ENCODE data around the gene ASCC1. TPM values are rescaled to one million over a fixed set of nuclear protein-coding genes. Genes with fewer than 3 reads are reported as not detected.

The ASCC1 gene
- polyA plus RNA-seq, 3 donors from 2014 or later: 36.9 to 57.6 (median 40.5) TPM

- peaks cover 24 to 69% (median 38%) of the 10 kb centered on the region in 3 donors for H3K36me3 Mint-ChIP-seq
- H3K4me1 Mint-ChIP-seq: peaks cover 0 to 2% of the 10 kb centered on the region in 2 donors
- H3K27me3 Mint-ChIP-seq (ENCODE audit: low read depth in 3 of 3): peaks cover 0 to 3% (median 0%) of the 10 kb centered on the region in 3 donors
- H3K4me3 Mint-ChIP-seq: no peak overlapping the region
- H3K9me3 Mint-ChIP-seq: no peaks in the 10 kb centered on the region
- no peak for DNase-seq
- no peak overlapping the region for H3K27ac Mint-ChIP-seq
These were observed 117.7 kb downstream of the ASCC1 start for GRCh38 chr10:72098301-72098835.

- Mint-ChIP-seq H3K27ac (peak overlapping the region in 1 of 6 donors; percentile 51), H3K36me3 (peaks cover 24 to 67% (median 37%) of the 10 kb centered on the region in 3 donors), H3K4me1 (peaks cover 0 to 2% of the 10 kb centered on the region in 2 donors), H3K27me3 (ENCODE audit: low read depth in 3 of 3) (peaks cover 0 to 3% (median 0%) of the 10 kb centered on the region in 3 donors), H3K9me3 (no peaks in the 10 kb centered on the region), H3K4me3 (no peak overlapping the region)
- DNase-seq: no peak
These were observed 118.4 kb downstream of the ASCC1 start for GRCh38 chr10:72097448-72098300.

GRCh38 chr10:72096115-72097000 is 119.7 kb downstream of the ASCC1 start:
- Mint-ChIP-seq H3K36me3 (peaks cover 15 to 58% (median 33%) of the 10 kb centered on the region in 3 donors), H3K27me3 (ENCODE audit: low read depth in 3 of 3) (peaks cover 0 to 3% (median 2%) of the 10 kb centered on the region in 3 donors), H3K4me1 (peaks cover 0 to 2% of the 10 kb centered on the region in 2 donors), H3K27ac (peak overlapping the region in 2 of 6 donors; percentile 2 to 18), H3K9me3 (no peaks in the 10 kb centered on the region), H3K4me3 (no peak overlapping the region)
- DNase-seq: no peak

- H3K27me3 Mint-ChIP-seq (ENCODE audit: low read depth in 3 of 3): peaks cover 0 to 3% (median 2%) of the 10 kb centered on the region in 3 donors
- H3K36me3 Mint-ChIP-seq: peaks cover 11 to 49% (median 29%) of the 10 kb centered on the region in 3 donors
- H3K4me3 Mint-ChIP-seq: no peak overlapping the region
- H3K4me1 Mint-ChIP-seq: peaks cover 1 to 2% of the 10 kb centered on the region in 2 donors
- no peak overlapping the region for H3K27ac Mint-ChIP-seq
- H3K9me3 Mint-ChIP-seq: no peaks in the 10 kb centered on the region
- no peak for DNase-seq
These were observed 120.9 kb downstream of the ASCC1 start for GRCh38 chr10:72095195-72095594.

- Mint-ChIP-seq H3K27me3 (ENCODE audit: low read depth in 3 of 3) (peaks cover 0 to 3% (median 2%) of the 10 kb centered on the region in 3 donors), H3K36me3 (peaks cover 11 to 49% (median 26%) of the 10 kb centered on the region in 3 donors), H3K4me1 (peaks cover 7 to 8% of the 10 kb centered on the region in 2 donors), H3K4me3 (no peak overlapping the region), H3K9me3 (no peaks in the 10 kb centered on the region), H3K27ac (no peak overlapping the region)
- no peak for DNase-seq
These were observed 121.5 kb downstream of the ASCC1 start for GRCh38 chr10:72094574-72094973.

- H3K27ac Mint-ChIP-seq: no peak overlapping the region
- peaks cover 11 to 40% (median 18%) of the 10 kb centered on the region in 3 donors for H3K36me3 Mint-ChIP-seq
- H3K4me1 Mint-ChIP-seq: peaks cover 17 to 19% of the 10 kb centered on the region in 2 donors
- no peak overlapping the region for H3K4me3 Mint-ChIP-seq
- peaks cover 4 to 5% (median 5%) of the 10 kb centered on the region in 3 donors for H3K27me3 Mint-ChIP-seq (ENCODE audit: low read depth in 3 of 3)
- H3K9me3 Mint-ChIP-seq: no peaks in the 10 kb centered on the region
- no peak for DNase-seq
These were observed 122.6 kb downstream of the ASCC1 start for GRCh38 chr10:72093450-72093849.

GRCh38 chr10:72092987-72093386 is 123.1 kb downstream of the ASCC1 start:
- Mint-ChIP-seq H3K27ac (no peak overlapping the region), H3K4me3 (no peak overlapping the region)

GRCh38 chr10:72092171-72092924 is 123.7 kb downstream of the ASCC1 start:
- no peaks in the 10 kb centered on the region for H3K9me3 Mint-ChIP-seq
- H3K4me3 Mint-ChIP-seq: no peak overlapping the region
- no peak for DNase-seq
- no peak overlapping the region for H3K27ac Mint-ChIP-seq
- H3K36me3 Mint-ChIP-seq: peaks cover 11 to 31% (median 22%) of the 10 kb centered on the region in 3 donors
- peaks cover 9 to 10% (median 10%) of the 10 kb centered on the region in 3 donors for H3K27me3 Mint-ChIP-seq (ENCODE audit: low read depth in 3 of 3)
- peaks cover 20 to 23% of the 10 kb centered on the region in 2 donors for H3K4me1 Mint-ChIP-seq

More at GRCh38 chr10:72092987-72093386, 123.1 kb downstream of the ASCC1 start:
- Mint-ChIP-seq H3K9me3 (no peaks in the 10 kb centered on the region), H3K27me3 (ENCODE audit: low read depth in 3 of 3) (peaks cover 8 to 9% (median 8%) of the 10 kb centered on the region in 3 donors), H3K4me1 (peaks cover 20 to 23% of the 10 kb centered on the region in 2 donors), H3K36me3 (peaks cover 11 to 37% (median 22%) of the 10 kb centered on the region in 3 donors)
- no peak for DNase-seq

GRCh38 chr10:72090326-72090725 is 125.8 kb downstream of the ASCC1 start:
- Mint-ChIP-seq H3K4me3 (peak overlapping the region in 1 of 5 donors; percentile 11), H3K27me3 (ENCODE audit: low read depth in 3 of 3) (peaks cover 14 to 23% (median 18%) of the 10 kb centered on the region in 3 donors), H3K36me3 (peaks cover 4 to 19% (median 12%) of the 10 kb centered on the region in 3 donors), H3K27ac (peak overlapping the region; percentile 90 to 100 (median 97)), H3K4me1 (peaks cover 34 to 40% of the 10 kb centered on the region in 2 donors), H3K9me3 (no peaks in the 10 kb centered on the region)
- no peak for DNase-seq

- H3K4me1 Mint-ChIP-seq: peaks cover 41 to 47% of the 10 kb centered on the region in 2 donors
- peak overlapping the region; percentile 48 to 100 (median 75) for H3K4me3 Mint-ChIP-seq
- peaks cover 3 to 18% (median 12%) of the 10 kb centered on the region in 3 donors for H3K36me3 Mint-ChIP-seq
- no peak for DNase-seq
- H3K27ac Mint-ChIP-seq: peak overlapping the region; percentile 90 to 100 (median 97)
- peaks cover 14 to 24% (median 18%) of the 10 kb centered on the region in 3 donors for H3K27me3 Mint-ChIP-seq (ENCODE audit: low read depth in 3 of 3)
- H3K9me3 Mint-ChIP-seq: no peaks in the 10 kb centered on the region
These were observed 126.5 kb downstream of the ASCC1 start for GRCh38 chr10:72089618-72090017.

- Mint-ChIP-seq H3K36me3 (peaks cover under 1 to 12% (median 12%) of the 10 kb centered on the region in 3 donors), H3K9me3 (no peaks in the 10 kb centered on the region), H3K27me3 (ENCODE audit: low read depth in 3 of 3) (peaks cover 15 to 28% (median 21%) of the 10 kb centered on the region in 3 donors), H3K27ac (peak overlapping the region; percentile 96 to 100 (median 99)), H3K4me3 (peak overlapping the region; percentile 97 to 100 (median 100)), H3K4me1 (peaks cover 47 to 53% of the 10 kb centered on the region in 2 donors)
- peak; percentile 49 to 60 (median 53) for DNase-seq
These were observed 127.0 kb downstream of the ASCC1 start for GRCh38 chr10:72088889-72089575.

Data from immature natural killer cell (primary cell).